HG03095 (cell line): ENCODE results near the gene EYA2.

Source experiments
- ATAC-seq: cut with Tn5 transposase; IDR thresholded peaks from one replicate; pipeline ENCODE4 v1.9.1; 2021; ENCODE audit warnings: moderate library complexity; ENCODE audit not compliant: unreplicated experiment

EYA2 gene

GRCh38 chr20:46977204-46977603 is 82.6 kb downstream of the EYA2 start:
- no peak for ATAC-seq

GRCh38 chr20:46977909-46978588 is 83.4 kb downstream of the EYA2 start:
- no peak for ATAC-seq

- ATAC-seq: no peak
Measured at GRCh38 chr20:46978951-46979491, 84.4 kb downstream of the EYA2 start.

DNA sequence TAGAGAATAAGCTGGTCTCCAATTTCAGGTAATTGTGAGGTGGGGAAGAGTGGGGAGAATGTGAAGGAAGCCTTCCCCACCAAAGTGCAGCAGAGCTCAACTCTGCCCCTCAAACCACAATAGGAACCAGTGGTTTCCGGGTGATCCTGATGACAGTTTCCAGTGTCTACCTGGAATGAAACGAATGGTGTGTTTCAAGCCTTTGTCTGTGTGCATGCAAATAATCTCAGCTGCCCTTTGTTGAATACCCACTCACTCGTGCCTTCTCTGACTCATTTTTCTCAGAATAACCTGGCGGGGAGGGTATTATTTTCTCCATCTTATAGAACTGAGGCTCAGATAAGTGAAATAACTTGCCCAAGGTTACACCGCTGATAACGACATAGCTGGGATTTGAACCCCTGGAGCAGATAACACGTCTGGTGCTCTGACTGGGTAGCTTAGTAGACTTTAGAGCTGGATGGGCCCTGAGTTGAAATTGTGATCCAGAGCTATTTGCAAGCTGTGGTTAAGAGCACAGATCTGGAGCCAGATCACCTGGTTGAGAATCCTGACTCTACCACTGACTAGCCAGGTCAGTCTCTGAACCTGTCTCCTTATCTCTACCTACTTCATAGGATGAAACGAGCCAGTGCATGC is 85.1 kb downstream of the EYA2 start:
- no peak for ATAC-seq

DNA sequence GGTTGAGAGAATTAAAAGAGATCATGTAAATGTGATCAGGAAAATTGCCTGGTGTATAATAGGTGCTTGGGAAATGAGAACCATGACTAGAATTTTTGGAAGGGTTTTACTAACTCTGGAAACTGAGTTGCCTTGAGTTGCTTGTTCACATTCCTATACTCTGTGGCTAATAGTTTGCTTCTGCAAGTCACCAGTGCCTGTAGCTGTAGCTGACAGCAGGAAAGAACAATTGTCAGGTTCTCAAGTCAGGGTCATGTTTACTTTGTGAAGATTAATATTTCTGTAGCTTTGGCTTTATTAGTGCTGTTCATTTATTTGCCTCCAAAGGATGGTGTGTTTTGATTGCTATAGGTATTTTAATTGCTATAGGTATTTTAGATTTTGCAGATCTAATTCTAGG is 86.5 kb downstream of the EYA2 start:
- ATAC-seq: no peak

GRCh38 chr20:46983466-46983865 is 88.8 kb downstream of the EYA2 start:
- no peak for ATAC-seq

DNA sequence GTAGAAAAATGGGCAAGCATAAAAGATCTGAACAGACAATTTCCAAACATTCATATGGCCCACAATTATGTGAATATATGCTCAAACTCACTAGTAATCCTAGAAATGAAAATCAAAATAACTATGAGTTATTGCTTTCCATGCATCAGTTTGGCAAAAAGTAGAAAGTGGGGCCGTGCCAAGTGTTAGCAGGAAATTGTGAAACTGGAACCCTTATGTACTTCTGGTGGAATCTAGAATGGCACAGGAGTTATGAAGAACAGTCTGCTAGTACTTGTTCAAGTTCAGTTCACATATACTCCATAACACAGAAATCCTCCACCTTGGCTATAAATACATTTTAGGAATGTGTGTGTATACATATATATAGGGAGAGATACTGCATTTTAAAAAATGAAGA is 89.8 kb downstream of the EYA2 start:
- ATAC-seq: no peak

- ATAC-seq: no peak
Measured at GRCh38 chr20:46985250-46985649, 90.6 kb downstream of the EYA2 start.

- ATAC-seq: no peak
Measured at GRCh38 chr20:46985671-46986070, 91.0 kb downstream of the EYA2 start.

DNA sequence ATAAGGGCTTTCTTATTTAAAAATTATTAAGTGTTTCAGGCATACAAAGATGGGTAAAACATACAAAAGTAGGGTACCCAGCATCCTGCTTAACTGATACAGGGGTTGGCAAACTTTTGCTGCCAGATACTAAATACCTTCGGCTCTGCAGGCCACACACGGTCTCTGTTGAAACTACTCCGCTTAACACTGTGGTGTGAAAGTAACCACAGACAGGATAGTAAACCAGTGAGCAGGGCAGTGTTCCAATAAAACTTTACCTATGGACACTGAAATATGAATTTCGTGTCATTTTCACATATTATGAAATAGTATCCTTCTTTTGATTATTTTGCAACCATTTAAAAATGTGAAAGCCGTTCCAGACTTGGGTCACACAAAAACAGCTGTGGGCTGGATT is 92.4 kb downstream of the EYA2 start:
- ATAC-seq: no peak

- ATAC-seq: no peak
Measured at GRCh38 chr20:46990017-46990595, 95.5 kb downstream of the EYA2 start.

GRCh38 chr20:46990596-46991104 is 96.0 kb downstream of the EYA2 start:
- no peak for ATAC-seq

DNA sequence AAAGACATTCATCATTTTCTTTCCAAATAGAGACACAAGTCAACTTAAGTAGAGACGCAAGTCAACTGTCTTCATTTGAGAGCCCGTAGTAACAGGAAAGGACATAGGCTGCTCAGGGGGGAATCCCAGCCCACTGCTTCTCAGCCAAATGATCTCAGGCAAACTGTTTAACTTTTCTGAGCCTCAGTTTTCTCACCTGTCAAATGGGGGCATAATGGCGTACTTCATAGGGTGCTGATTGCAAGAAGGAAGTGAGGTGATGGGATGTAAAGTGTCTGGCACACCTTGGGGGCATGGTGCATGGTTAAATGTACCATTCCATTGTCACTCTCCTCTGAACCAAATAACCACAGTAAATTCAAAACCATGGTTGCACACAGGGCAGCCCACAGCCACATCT is 96.5 kb downstream of the EYA2 start:
- no peak for ATAC-seq

- ATAC-seq: no peak
Measured at GRCh38 chr20:46991880-46992639, 97.4 kb downstream of the EYA2 start.

DNA sequence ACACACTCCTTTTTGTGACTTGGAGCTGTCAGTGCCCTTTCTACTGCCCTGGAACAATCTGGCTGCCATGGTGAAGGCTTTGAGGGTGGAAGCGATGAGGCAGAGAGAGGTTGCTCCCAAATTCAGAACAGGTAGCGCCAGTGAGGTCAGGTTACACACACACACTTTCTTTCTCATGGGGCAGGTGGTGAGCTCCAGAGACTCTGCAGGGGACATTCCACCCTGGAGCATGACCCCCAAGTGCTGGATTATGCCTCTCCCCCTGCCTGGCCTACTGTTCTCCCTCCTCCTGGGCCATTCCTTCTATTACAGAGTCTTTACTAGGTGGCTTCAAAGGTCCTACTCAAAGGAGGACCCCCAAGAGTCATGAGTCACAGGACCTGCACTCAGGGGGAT is 98.0 kb downstream of the EYA2 start:
- no peak for ATAC-seq

DNA sequence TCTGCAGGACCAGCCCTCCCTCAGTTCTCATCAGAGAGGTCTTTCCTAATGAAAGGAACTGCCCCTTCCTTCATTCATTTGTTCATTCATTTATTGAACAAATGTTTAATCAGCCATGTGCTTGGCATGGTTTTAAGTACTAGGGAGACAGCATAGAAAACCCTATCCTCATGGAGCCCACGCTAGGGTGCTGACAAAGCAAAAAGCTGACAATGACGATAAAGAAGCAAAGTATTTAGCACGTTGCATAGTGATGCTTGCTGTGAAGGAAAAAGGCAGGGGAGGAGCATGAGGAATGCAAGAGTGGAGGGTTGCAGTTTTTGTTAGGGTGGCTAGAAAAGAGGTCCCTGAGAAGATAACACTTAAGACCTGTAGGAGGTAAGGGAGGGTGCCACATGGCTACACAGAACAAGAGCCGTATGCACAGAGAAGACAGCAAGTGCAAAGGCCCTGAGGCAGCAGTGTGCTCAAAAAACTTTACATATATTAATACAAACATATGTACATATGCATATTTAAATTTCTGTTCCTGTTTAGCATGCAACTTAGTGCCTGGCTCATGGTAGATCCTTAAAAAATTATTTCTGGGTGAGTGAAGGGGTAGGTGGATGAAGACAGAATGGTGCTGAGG is 98.9 kb downstream of the EYA2 start:
- ATAC-seq: no peak

- peak; percentile 72 for ATAC-seq
Measured at GRCh38 chr20:46994341-46994740, 99.7 kb downstream of the EYA2 start.

GRCh38 chr20:46995561-46996142 is 101.0 kb downstream of the EYA2 start:
- no peak for ATAC-seq

DNA sequence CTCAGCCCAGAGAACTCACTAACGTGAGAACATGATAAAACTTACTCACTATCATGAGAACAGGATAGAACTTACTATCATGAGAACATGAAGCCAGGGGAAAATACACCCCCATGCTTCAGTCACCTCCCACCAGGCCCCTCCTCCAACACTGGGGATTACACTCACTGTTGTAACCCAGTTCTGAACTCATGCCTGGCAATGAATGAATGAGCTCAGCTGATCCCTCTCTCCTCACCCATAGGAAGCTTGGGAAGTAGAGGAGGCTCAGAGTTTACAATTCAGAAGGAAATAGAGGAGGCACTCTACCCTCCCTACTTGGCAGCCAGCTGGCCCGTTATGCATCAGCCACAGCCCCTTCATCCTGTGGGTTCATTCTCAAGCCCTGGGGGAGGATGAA is 102.5 kb downstream of the EYA2 start:
- ATAC-seq: no peak

GRCh38 chr20:46998477-46999240 is 104.0 kb downstream of the EYA2 start:
- no peak for ATAC-seq
